Measurements from ENCODE around the gene SPEG.

SPEG gene

DNA sequence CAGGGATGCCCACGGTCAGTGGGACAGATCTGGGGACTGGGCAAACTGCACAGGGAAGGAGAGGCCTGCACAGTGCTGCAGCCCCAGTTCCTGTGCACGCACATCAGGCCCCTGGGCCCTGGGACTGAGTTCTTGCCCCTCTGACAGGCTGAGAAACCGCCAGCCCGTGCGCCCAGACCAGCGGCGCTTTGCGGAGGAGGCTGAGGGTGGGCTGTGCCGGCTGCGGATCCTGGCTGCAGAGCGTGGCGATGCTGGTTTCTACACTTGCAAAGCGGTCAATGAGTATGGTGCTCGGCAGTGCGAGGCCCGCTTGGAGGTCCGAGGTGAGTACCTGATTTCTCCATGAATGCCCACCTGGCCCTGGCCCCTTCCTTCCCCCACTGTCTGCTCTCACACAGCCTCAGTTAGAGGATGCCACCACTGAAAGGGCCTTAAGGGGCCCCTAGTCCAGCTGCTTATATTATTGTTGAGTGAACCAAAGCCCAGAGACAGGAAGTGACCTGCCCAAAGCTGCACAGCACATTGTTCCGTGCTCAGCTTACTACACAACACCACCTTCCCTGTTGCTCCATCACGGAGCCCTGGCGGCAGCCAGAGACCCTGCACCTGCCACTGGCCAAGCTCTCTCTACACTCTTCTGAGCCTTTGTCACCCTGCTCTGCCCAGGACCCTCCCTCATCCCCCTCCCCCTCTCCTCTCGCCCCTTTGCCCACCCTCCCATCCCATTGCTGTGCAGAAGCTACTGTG lies 29.8 kb downstream of the SPEG start:
- no peak for DNase-seq

DNA sequence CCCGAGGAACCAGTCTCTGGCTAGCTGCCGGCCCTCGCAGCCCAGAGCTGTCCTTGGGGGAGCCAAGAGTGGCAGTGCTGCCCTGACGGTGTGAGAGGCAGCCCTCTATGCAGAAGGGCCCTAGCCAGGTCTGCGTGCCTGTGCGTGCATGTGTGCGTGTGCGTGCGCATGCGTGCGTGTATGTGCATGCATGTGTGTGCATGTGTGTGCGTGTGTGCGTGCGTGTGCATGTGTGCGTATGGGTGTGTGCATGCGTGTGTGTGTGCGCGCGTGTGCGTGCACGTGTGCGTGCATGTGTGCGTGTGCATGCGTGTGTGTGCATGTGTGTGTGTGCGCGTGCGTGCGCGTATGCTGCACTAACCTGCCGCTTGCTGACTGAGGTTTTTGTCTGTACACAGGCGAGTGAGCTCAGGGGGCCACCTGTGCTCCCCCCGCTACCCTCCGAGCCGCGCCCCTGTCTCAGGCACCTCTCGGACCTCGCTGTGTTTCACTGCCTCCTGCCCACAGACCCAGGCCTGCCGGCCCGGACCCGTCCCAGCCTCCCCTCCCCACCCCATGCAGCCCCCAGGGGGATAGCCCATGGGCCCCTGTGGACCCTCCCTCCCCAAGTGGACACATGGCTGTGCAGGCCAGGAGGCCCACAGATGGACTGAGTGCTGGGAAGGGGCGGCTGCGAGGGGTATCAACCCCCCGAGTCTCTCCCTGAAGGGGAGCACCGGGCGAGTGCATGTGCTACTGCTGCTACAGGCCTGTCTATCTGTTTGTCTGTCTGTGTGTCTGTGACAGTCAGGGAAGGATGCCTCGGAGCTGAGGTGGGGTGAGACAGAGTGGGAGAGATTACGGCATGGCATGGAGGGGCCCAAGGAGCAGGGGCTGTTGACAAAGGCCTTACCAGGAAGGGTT lies 31.3 kb downstream of the SPEG start:
- DNase-seq, result no peak

DNA sequence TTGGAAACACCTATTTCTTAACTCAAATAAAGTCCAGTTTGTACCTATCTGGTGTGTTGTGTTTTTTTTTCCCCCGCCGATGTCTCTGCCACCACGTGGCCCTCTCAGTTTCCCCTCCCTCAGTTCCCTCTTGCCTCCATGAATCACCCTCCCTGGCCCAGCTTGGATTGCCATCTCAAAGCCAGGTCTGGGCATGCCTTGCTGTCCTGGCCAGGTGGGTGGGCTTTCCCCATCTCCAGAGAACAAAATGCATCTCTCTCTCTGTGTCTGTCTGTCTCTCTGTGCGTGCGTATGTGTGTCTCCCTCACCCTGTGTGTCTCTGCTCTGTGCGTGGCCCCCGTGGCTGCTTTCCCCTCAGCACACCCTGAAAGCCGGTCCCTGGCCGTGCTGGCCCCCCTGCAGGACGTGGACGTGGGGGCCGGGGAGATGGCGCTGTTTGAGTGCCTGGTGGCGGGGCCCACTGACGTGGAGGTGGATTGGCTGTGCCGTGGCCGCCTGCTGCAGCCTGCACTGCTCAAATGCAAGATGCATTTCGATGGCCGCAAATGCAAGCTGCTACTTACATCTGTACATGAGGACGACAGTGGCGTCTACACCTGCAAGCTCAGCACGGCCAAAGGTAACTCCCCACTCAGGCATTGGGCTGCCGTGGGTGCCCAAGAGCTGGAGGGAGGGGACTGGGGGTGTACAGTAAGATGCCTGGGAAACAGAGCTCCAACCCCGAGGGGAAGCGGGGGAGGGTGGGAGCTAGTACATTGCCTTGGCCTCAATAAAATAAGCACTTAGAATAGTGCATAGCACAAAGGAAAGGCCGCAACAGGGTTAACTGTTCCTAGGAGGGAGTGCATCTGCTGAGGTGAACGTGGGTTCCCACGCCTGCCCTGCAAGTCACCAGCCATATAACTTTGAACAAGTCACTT lies 32.4 kb downstream of the SPEG start:
- no peak for DNase-seq

GRCh38 chr2:219467736-219468075 lies 33.1 kb downstream of the SPEG start:
- DNase-seq, result no peak

DNA sequence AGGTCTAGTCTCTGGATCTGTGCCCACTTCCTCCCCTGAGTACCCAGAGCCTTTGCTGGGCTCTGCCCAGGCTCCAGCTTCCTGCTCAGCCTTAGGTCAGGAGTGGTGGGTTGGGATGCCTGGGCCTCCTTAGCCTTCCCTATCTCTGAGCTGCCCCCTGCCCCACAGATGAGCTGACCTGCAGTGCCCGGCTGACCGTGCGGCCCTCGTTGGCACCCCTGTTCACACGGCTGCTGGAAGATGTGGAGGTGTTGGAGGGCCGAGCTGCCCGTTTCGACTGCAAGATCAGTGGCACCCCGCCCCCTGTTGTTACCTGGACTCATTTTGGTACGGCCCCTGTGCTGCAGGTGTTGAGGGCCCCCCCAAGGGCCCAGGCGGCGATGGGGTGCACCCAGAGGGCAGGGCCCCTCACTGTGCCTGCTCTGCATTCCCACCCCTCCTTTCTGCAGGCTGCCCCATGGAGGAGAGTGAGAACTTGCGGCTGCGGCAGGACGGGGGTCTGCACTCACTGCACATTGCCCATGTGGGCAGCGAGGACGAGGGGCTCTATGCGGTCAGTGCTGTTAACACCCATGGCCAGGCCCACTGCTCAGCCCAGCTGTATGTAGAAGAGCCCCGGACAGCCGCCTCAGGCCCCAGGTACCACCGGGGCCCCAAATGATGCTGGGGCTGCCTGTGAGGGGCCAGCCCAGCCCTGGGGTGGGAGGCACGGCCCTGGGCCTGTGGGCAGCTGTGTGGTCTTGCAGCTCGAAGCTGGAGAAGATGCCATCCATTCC lies 34.0 kb downstream of the SPEG start:
- DNase-seq, result no peak

DNA sequence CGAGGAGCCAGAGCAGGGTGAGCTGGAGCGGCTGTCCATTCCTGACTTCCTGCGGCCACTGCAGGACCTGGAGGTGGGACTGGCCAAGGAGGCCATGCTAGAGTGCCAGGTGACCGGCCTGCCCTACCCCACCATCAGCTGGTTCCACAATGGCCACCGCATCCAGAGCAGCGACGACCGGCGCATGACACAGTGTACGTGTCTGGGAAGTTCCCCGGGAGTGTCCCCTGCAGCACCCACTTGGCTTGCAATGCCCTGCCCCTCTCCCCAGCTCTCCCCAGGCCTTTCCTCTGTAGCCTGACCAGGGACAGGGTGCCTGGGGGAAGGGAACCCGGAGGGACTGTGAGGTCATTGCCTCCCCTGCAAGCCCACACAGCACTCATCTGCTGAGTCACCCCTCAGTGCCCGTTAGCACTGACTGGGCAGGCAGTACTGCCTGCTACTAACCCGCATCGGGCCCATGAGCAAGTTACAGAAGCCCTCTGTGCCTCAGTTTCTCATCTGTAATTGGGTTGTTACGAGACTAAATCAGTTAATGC lies 34.6 kb downstream of the SPEG start:
- no peak for DNase-seq

GRCh38 chr2:219470429-219470828 lies 35.8 kb downstream of the SPEG start:
- DNase-seq, result no peak

DNA sequence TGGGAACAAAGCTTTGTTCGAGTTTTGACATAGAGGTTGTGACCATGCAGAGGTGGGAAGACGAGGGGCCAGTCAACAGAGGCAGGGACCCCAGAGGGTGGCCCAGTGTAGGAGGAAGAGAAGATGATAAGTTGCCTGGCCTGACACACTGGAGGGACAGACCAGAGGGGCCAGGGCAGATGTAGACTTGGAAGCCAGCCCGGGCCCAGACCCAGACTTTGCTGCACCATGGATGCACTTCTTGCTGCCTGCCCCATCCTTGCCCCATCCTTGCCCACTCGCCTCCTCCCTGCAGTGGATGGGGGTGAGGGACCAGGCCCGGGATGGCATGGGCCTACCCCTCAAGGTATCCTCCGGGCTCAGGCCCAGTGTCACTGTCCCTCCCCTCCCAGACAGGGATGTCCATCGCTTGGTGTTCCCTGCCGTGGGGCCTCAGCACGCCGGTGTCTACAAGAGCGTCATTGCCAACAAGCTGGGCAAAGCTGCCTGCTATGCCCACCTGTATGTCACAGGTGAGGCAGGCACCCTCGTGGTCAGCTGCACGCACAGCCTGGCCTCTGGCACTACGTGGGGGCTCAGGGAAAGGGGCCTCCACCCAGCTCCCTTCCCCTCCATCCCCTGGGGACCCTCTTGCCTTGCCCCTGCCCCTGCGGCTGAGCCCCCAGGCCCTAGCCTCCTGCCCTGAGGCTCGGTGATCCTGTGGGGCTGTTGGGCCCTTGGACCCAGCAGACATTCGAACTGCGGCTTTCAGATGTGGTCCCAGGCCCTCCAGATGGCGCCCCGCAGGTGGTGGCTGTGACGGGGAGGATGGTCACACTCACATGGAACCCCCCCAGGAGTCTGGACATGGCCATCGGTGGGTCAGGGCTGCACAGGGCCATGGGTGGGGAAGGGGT lies 37.1 kb downstream of the SPEG start:
- no peak for DNase-seq

DNA sequence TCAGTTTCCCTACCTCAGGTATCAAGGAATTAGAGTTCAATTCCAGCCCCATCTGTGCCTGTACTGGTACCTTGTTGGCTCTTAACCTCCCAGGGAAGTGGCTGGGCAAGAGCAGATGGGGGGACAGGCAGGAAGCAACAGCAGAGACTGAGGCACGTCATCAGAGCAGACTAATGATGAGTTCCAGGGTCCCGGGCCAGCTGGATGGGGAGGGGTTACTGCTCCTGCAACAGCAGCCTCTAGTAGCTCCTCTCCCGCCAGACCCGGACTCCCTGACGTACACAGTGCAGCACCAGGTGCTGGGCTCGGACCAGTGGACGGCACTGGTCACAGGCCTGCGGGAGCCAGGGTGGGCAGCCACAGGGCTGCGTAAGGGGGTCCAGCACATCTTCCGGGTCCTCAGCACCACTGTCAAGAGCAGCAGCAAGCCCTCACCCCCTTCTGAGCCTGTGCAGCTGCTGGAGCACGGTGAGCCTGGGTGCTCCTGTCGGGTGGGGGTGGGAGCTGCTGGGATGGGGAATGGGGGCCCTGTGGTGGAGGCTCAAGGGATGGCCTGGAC lies 38.1 kb downstream of the SPEG start:
- DNase-seq, result no peak

GRCh38 chr2:219473511-219473910 lies 38.9 kb downstream of the SPEG start:
- DNase-seq, result no peak

GRCh38 chr2:219474285-219475060 lies 39.8 kb downstream of the SPEG start:
- no peak for DNase-seq

DNA sequence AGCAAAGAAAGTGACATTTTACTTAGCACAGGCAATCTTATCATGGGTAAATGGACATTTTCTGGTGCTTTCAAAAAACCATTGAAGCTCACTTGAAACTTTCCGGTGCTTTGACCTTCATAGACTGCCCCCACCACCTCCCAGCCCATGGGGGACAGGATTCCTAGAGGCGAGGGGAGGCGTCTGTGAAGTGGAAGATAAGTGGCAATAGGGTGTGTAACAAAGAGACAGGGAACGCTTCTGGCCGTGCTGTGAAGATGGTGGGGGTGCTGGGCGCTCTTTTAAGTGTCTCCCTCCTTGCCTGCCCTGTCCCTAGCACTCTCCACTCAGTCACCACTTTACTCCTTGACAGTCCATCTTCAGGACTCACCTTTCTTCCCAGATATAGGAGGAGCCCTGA lies 40.6 kb downstream of the SPEG start:
- no peak for DNase-seq

- DNase-seq, result peak; percentile 81
These were observed 41.3 kb downstream of the SPEG start for GRCh38 chr2:219475697-219476651.

GRCh38 chr2:219476652-219477151 lies 42.1 kb downstream of the SPEG start:
- DNase-seq, result no peak

DNA sequence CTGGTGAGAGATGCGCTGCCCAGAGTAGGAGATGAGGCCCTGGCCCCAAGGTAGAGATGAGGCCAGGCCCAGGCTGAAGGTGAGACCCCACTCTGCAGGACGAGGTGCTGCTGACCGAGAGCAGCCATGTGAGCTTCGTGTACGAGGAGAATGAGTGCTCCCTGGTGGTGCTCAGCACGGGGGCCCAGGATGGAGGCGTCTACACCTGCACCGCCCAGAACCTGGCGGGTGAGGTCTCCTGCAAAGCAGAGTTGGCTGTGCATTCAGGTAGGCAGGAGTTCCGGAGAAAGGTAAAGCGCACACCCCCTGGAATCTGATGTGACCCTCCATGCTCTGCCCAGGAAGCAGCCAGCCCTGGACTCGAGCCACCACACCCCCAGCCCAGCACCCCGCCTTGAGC lies 42.5 kb downstream of the SPEG start:
- DNase-seq, result no peak

DNA sequence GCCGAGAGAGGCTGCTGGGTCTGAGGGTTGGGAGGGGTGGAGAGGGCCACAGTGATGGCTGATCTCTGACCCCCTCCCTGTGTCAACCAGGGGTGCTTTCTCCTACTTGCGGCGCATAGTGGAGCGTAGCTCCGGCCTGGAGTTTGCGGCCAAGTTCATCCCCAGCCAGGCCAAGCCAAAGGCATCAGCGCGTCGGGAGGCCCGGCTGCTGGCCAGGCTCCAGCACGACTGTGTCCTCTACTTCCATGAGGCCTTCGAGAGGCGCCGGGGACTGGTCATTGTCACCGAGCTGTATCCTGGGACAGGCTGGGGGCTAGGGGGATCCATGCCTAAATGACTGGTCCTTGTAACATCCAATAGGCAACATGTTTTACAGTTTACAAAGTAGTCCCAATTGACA lies 43.2 kb downstream of the SPEG start:
- no peak for DNase-seq

- DNase-seq, result no peak
These were observed 44.3 kb downstream of the SPEG start for GRCh38 chr2:219478916-219479315.

DNA sequence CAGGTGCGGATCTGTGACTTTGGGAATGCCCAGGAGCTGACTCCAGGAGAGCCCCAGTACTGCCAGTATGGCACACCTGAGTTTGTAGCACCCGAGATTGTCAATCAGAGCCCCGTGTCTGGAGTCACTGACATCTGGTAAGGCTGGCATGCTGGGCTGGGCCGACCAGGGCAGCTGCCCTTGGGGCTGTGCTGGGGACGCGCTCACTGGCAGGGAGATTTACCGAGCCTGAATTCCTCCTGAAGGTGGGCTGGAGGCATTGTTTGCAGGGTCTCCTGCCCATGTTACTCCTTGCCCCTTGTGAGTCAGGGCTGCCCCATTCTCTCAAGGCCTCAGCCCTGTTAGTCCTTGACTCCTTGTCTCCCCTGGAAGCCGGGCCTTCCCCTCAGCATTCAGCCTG lies 45.4 kb downstream of the SPEG start:
- DNase-seq, result no peak
